Activated CD8-positive, alpha-beta memory T cell treated with anti-CD3 and anti-CD28 coated beads, Interleukin-2, amount 50 U/mL, for 48 hours (primary cell): ENCODE results near the gene CACUL1.
"Not testable (repeated sequence)": the region's sequence is repeated elsewhere in the genome, so short reads cannot be mapped to it uniquely, and the experiment has no call there.

ENCODE experiments used
- DNase-seq: peaks from one replicate; pipeline ENCODE4 v3.0.0-alpha.2; 2020

CACUL1 gene

DNA sequence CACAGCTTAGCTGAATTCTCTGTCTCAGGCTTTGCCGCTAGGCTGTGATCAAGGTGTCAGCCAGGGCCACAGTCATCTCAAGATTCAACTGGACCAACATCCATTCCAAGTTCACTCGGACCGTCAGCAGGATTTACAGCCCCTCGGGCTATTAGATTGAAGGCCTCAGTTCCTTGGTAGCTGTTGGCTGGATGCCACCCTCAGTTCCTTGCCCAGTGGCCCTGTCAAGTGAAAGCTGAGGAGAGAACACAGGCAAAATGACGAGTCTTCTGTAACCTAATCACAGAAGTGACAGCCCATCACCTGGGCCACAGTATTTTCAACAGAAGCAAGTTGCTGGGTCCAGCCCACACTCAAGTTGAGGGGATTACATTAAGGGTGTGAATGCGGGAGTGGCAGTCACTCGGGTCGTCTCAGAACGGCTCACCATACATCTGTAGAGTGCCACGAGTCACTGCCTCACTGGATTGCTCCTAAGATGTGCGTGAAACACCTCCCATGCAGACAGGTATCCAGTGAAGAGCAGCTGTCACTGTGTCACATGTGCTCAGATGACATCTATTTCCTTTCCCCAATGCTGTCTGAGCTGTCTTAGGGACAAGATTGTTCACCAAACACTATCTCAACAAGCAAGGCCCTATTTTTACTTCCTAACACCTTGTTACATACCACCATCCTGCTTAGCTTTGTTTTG, 80.4 kb downstream of the CACUL1 start:
- no peak for DNase-seq

GRCh38 chr10:118672766-118673715, 81.7 kb downstream of the CACUL1 start:
- no peak for DNase-seq

GRCh38 chr10:118672153-118672552, 82.6 kb downstream of the CACUL1 start:
- DNase-seq: no peak

- DNase-seq: not testable (repeated sequence)
Observed at GRCh38 chr10:118671221-118671620, 83.5 kb downstream of the CACUL1 start.

DNA sequence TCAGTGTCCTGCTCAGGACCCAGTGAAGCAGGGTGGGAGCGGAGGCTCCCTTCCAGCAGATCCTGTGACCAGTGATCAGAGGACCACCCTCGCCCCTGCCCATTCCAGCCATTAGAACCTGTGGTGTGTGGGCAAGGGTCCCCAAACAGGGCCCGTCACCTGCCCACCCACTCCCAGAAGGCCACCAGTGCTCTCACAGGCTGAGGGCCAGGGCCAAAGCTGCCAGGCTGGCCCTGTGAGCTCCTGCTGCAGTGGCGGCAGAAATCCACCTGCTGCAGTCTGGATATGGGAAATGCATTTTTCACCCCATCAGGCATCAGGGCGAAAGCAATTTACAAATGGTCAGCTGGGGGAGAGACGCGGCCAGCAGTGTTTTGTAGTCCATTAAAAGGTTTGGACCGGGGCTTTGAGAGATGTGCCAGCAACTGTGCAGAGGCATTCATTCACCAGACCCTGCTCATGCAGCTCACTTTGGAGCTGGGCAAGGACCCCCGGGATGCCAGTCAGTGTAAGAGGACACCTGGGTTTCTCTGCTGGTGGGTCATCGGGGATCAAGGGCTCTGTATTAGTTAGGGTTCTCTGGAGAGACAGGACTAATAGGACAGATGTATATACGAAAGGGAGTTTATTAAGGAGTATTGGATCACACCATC, 84.2 kb downstream of the CACUL1 start:
- DNase-seq: no peak

- no peak for DNase-seq
Observed at GRCh38 chr10:118669835-118670234, 84.9 kb downstream of the CACUL1 start.

- DNase-seq: no peak
Observed at GRCh38 chr10:118669020-118669791, 85.6 kb downstream of the CACUL1 start.

- DNase-seq: no peak
Observed at GRCh38 chr10:118668228-118668952, 86.4 kb downstream of the CACUL1 start.

DNA sequence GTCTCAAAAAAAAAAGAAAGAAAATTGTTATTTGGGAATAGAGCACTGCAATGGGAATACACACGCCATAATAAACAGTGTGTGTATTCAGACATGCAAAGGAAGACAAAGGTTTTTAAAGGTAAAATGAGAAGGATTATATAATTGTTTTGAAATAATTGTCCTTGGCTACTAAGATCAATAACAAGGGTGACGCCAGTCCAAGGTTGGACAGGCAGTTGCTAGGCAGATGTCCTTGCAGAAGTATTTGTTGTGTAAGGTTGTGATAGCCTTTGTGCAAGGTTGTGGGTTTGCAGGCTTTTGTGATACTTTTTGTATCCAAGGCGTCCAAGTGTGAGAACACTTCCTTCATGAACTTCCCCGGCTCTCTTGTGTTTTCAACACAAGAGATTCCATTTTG, 87.0 kb downstream of the CACUL1 start:
- DNase-seq: no peak

- no peak for DNase-seq
Observed at GRCh38 chr10:118666350-118666749, 88.4 kb downstream of the CACUL1 start.

DNA sequence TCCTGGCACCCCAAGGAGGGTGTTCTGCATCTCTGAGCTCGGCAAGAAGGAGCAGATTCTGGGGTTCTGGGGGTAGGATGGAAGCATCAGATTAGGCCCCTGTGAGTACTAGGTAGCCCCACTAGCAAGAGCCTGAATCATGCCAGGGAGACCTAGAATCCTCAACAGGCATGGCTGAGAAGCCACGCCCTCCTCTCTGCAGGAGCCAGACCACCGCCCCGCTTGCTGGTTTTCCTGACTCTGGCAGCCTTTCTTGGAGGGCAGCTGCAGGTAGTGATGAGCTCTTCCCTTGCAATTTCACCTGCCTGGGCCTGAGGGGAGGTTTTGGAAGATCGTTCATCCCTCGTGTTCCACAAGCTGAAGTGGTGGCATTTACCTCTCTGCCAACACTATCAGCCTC, 90.4 kb downstream of the CACUL1 start:
- no peak for DNase-seq

DNA sequence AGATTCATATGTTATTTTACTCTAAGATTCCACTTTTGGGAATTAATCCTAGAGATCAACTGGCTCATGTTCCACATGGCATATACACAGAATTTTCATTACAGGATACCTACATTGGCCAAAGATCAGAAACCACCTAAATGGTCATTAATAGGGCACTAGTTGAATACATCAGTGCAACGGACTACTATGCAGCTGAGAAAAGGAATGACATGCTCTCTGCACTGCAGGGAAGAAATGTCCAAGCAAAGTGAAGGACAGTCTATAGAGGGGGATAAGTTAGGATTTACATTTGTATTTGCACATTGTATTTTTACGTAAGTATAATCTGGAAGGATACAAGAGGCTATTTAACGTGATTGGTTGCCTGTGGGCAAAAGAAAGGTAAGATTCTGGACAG, 91.6 kb downstream of the CACUL1 start:
- DNase-seq: no peak

DNA sequence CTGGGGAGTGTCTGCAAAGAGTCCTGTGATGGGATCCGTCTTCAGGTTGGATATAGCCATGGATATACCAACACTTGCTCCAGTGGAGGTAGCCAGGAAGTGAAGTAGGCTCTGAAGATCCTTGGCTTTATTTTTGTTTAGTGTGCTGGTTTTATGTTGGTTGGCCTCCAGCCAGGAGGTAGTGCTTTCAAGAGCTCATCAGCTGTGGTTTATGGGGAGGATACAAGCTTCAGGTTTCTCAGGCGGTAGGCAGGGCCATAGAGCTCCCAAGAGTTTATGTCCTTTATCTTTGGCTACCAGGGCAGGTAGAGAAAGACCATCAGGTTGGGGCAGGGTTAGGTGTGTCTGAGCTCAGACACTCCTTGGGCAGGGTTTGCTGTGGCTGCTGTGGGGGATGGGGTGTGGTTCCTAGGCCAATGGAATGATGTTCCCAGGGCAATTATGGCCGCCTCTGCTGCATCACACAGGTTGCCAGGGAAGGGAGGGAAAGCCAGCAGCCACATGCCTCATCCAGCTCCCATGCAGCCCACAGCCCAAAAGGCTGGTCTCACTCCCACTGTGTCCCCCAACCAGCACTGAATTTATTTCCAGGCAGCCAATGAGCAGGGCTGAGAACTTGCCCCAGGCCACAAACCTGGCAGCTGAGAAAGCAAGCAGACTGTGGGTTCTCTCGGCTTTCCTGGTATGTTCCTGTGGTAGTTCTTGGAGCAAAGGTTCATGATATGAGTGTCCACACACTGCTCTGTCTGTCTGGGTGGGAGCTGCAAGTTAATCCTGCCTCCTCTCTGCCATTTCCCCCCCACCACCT, 92.3 kb downstream of the CACUL1 start:
- no peak for DNase-seq

DNA sequence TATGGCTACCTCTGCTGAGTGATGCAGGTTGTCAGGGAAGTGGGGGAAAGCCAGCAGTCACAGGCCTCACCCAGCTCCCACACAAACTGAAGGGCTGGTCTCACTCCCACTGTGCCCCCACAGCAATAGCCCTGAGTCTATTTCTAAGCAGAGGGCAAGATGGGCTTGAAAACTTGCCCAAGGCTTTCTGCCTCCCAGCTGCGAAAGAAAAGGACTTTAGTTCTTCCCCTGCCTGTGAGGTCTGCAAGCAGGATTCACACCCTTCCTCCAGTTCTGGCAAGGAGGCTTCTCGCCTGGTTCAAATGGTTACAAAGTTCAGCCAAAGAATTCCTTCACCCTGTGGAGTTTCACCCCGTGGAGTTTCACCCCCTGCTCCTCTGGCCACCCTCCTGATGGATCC, 96.0 kb downstream of the CACUL1 start:
- DNase-seq: peak; percentile 43

DNA sequence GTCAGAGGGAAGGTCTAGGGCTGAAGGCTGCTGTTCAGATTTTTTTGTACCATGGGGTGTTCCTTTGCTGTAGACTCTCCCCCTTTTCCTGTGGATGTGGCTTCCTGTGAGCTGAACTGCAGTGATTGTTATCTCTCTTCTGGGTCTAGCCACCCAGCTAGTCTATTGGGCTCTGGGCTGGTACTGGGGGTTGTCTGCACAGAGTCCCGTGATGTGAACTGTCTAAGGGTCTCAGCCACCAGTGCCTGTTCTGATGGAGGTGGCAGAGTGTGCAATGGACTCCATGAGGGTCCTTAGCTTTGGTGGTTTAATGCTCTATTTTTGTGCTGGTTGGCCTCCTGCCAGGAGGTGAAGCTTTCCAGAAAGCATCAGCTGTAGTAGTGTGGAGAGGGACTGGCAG, 96.6 kb downstream of the CACUL1 start:
- DNase-seq: peak; percentile 43

GRCh38 chr10:118645294-118645693, 109.5 kb downstream of the CACUL1 start:
- DNase-seq: not testable (repeated sequence)

DNA sequence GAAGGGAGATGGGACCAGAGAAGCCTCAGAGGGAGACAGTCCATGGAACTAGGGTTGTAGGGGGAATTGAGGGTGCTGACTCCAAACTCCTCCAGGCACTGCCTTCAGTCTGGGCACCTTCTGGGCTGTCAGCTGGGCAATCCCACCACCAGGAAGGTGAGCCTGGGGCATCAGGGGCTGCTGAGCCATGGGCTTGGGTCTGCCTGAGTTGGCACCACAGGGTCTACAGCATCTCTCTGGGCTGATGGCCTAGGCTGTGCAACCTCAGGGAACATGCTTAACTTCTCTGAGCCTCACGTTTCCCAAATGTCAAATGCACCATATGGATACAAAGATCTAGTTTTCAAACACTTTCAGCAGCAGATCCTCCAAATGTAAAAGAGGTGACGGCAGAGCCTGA, 112.5 kb downstream of the CACUL1 start:
- DNase-seq: no peak

- DNase-seq: no peak
Observed at GRCh38 chr10:118638680-118639079, 116.1 kb downstream of the CACUL1 start.

GRCh38 chr10:118635674-118636402, 118.9 kb downstream of the CACUL1 start:
- DNase-seq: no peak

- DNase-seq: no peak
Observed at GRCh38 chr10:118633786-118634185, 121.0 kb downstream of the CACUL1 start.

- no peak for DNase-seq
Observed at GRCh38 chr10:118629211-118629610, 125.6 kb downstream of the CACUL1 start.
